Measurements from ENCODE around the gene TTR.

Gene TTR

GRCh38 chr18:31592506-31593157 lies 955 bp downstream of the TTR start:
- no peak for DNase-seq (ENCODE audit: low spot score)
- TF ChIP-seq CTCF (IDR thresholded peaks at IDR 0.05; ENCODE audit: borderline replicate concordance, control extremely low read depth, extremely low read depth, insufficient read depth, missing control alignments), result no peak
- in situ Hi-C loops (cut with MboI; ENCODE audit: low sequenced_read_pairs, unreplicated experiment), result no loop called here

- DNase-seq (ENCODE audit: low spot score), result no peak
- in situ Hi-C loops (cut with MboI; ENCODE audit: low sequenced_read_pairs, unreplicated experiment), result no loop called here
- no peak for TF ChIP-seq CTCF (IDR thresholded peaks at IDR 0.05; ENCODE audit: borderline replicate concordance, control extremely low read depth, extremely low read depth, insufficient read depth, missing control alignments)
Observed at GRCh38 chr18:31595121-31595771, 3.6 kb downstream of the TTR start.

GRCh38 chr18:31596081-31596872 lies 4.6 kb downstream of the TTR start:
- no peak for TF ChIP-seq CTCF (IDR thresholded peaks at IDR 0.05; ENCODE audit: borderline replicate concordance, control extremely low read depth, extremely low read depth, insufficient read depth, missing control alignments)
- DNase-seq (ENCODE audit: low spot score), result no peak
- in situ Hi-C loops (cut with MboI; ENCODE audit: low sequenced_read_pairs, unreplicated experiment), result no loop called here

- no peak for DNase-seq (ENCODE audit: low spot score)
- no peak for TF ChIP-seq CTCF (IDR thresholded peaks at IDR 0.05; ENCODE audit: borderline replicate concordance, control extremely low read depth, extremely low read depth, insufficient read depth, missing control alignments)
- in situ Hi-C loops (cut with MboI; ENCODE audit: low sequenced_read_pairs, unreplicated experiment), result no loop called here
Observed at GRCh38 chr18:31598021-31598805, 6.5 kb downstream of the TTR start.

GRCh38 chr18:31603315-31603714 lies 11.6 kb downstream of the TTR start:
- TF ChIP-seq CTCF (IDR thresholded peaks at IDR 0.05; ENCODE audit: borderline replicate concordance, control extremely low read depth, extremely low read depth, insufficient read depth, missing control alignments), result no peak
- in situ Hi-C loops (cut with MboI; ENCODE audit: low sequenced_read_pairs, unreplicated experiment), result no loop called here
- DNase-seq (ENCODE audit: low spot score), result no peak

- no peak for TF ChIP-seq CTCF (IDR thresholded peaks at IDR 0.05; ENCODE audit: borderline replicate concordance, control extremely low read depth, extremely low read depth, insufficient read depth, missing control alignments)
- DNase-seq (ENCODE audit: low spot score), result no peak
- in situ Hi-C loops (cut with MboI; ENCODE audit: low sequenced_read_pairs, unreplicated experiment), result no loop called here
Observed at GRCh38 chr18:31606265-31606664, 14.6 kb downstream of the TTR start.
